GM12878 (cell line): ENCODE data around the gene MRPL18. TPM values are rescaled to one million over a fixed set of nuclear protein-coding genes. Genes with fewer than 3 reads are reported as not detected.

Experiments used
- ATAC-seq: fragments of 200-7000 bp; cut with Tn5 transposase; 3 replicates; pipeline ENCODE4 v1.9.1; 2020; ENCODE audit warnings: mild to moderate bottlenecking, moderate library complexity
- BruUV-seq: library from RNA; stranded (reverse); fragments of 400-500 nt; replicated peaks from 2 replicates; lab custom pipeline; 2021; lab: Mats Ljungman, UMichigan
- CTCF ChIA-PET: fragments of 300-600 bp; sonication (Branson Sonifier 250); formaldehyde crosslinking; extraction: SDS; loops from one replicate; lab custom pipeline; 2021; ENCODE audit warnings: inconsistent platforms; lab: Yijun Ruan, JAX
- POLR2A ChIA-PET: fragments of 350-600 bp; formaldehyde crosslinking; extraction: SDS; loops from one replicate; lab custom pipeline; 2021; ENCODE audit warnings: inconsistent platforms; lab: Charles Lee
- RAD21 ChIA-PET: fragments of 300-600 bp; sonication (Branson Sonifier 250); formaldehyde crosslinking; loops from one replicate; lab custom pipeline; 2023; ENCODE audit warnings: antibody characterized with exemption; ENCODE audit not compliant: unreplicated experiment; lab: Charles Lee
- SMC1A ChIA-PET: fragments of 300-600 bp; sonication (Branson Sonifier 250); formaldehyde crosslinking; loops from one replicate; lab custom pipeline; 2023; ENCODE audit not compliant: unreplicated experiment, uncharacterized antibody; lab: Charles Lee
- DNase-seq: peaks from one replicate; pipeline ENCODE4 v3.0.0-alpha.2; 2011; ENCODE audit warnings: low read depth, low spot score
- FAIRE-seq: peaks from 3 replicates; lab custom pipeline; 2011; peaks lifted over from hg19 to GRCh38; lab: Jason Lieb, UNC
- H2AFZ ChIP-seq: 2 replicates; pipeline ENCODE4 v1.6.0; 2011; ENCODE audit warnings: low read depth, low read length, control low read depth; ENCODE audit not compliant: control insufficient read depth
- H3K27ac ChIP-seq: 2 replicates; pipeline ENCODE4 v1.5.1; 2011; ENCODE audit warnings: control low read depth; ENCODE audit not compliant: control insufficient read depth, insufficient read depth
- H3K27me3 ChIP-seq, 2 experiments: replicated peaks in 1 of 2; 2 replicates each; pipeline versions ENCODE4 v1.6.0 to v1.6.1; 2011; ENCODE audit warnings: low read length in 1 of 2; ENCODE audit not compliant: control insufficient read depth in 2 of 2, insufficient read depth in 2 of 2
- H3K36me3 ChIP-seq, 2 experiments: 2 replicates each; pipeline ENCODE4 v1.5.1; 2011; ENCODE audit warnings: low read length in 1 of 2; ENCODE audit not compliant: control insufficient read depth in 2 of 2, insufficient read depth in 2 of 2
- H3K4me1 ChIP-seq: 2 replicates; pipeline ENCODE4 v1.6.1; 2011; ENCODE audit warnings: mild to moderate bottlenecking, low read length, moderate library complexity, mixed read lengths; ENCODE audit not compliant: control insufficient read depth, insufficient read depth
- H3K4me2 ChIP-seq: 2 replicates; pipeline ENCODE4 v1.6.0; 2011; ENCODE audit warnings: control low read depth; ENCODE audit not compliant: control insufficient read depth, insufficient read depth
- H3K4me3 ChIP-seq: fragments of 200-600 bp; sonication (generic); 2 replicates; pipeline ENCODE4 v1.5.1; 2016
- H3K79me2 ChIP-seq: 2 replicates; pipeline ENCODE4 v1.6.0; 2011; ENCODE audit warnings: low read length; ENCODE audit not compliant: control insufficient read depth, insufficient read depth
- H3K9ac ChIP-seq: 2 replicates; pipeline ENCODE4 v1.8.0; 2011; ENCODE audit warnings: low read length, control low read depth, mixed read lengths; ENCODE audit not compliant: control insufficient read depth, insufficient read depth
- H3K9me3 ChIP-seq: replicated peaks from 3 replicates; pipeline ENCODE4 v1.5.1; 2011; ENCODE audit warnings: mild to moderate bottlenecking, low read length; ENCODE audit not compliant: control insufficient read depth, insufficient read depth
- H4K20me1 ChIP-seq: 2 replicates; pipeline ENCODE4 v1.6.0; 2011; ENCODE audit not compliant: control insufficient read depth, insufficient read depth
- IKZF1 ChIP-seq: fragments of 450-650 bp; conservative IDR thresholded peaks from 2 replicates; pipeline ENCODE4 v1.6.1; 2017; ENCODE audit warnings: antibody characterized with exemption, mild to moderate bottlenecking
- MYC ChIP-seq: IDR thresholded peaks from 2 replicates; pipeline ENCODE4 v1.6.1; 2011; ENCODE audit warnings: mild to moderate bottlenecking, low read length, moderate library complexity, inconsistent platforms; ENCODE audit not compliant: insufficient read depth, insufficient replicate concordance, insufficient read length, severe bottlenecking
- NR2F1 ChIP-seq: fragments of 450-650 bp; conservative IDR thresholded peaks from 2 replicates; pipeline ENCODE4 v1.6.1; 2017; ENCODE audit warnings: mild to moderate bottlenecking
- POU2F2 ChIP-seq: IDR thresholded peaks from 3 replicates; pipeline ENCODE4 v1.6.1; 2011; ENCODE audit warnings: low read depth, mild to moderate bottlenecking, low read length, borderline replicate concordance
- YBX1 ChIP-seq: fragments of 450-650 bp; IDR thresholded peaks from 2 replicates; pipeline ENCODE4 v1.6.1; 2016; ENCODE audit warnings: antibody characterized with exemption
- WGBS: methylation state at CpG from one replicate; pipeline ENCODE4 v1.1.6; 2016; ENCODE audit warnings: low lambda C conversion rate; ENCODE audit not compliant: insufficient replicate concordance, insufficient coverage; ENCODE audit errors: missing lambda C conversion rate; 5-methylcytosine and 5-hydroxymethylcytosine counted together
- in situ Hi-C: fragments of 300-500 bp; cut with MboI; formaldehyde crosslinking; loops from 9 replicates; pipeline ENCODE4 v1.14.3; 2018; ENCODE audit warnings: mixed read lengths
- intact Hi-C: fragments of 100-400 bp; cut with micrococcal nuclease; formaldehyde crosslinking; loops from one replicate; pipeline ENCODE4 v1.14.2; 2022; ENCODE audit not compliant: unreplicated experiment
- polyA plus RNA-seq, 11 experiments: library from polyadenylated mRNA; depleted of rRNA in 4 of 11; unstranded in 6 of 11; stranded (reverse) in 5 of 11; fragments of >200 nt; fragmentation: Nextera tagmentation in 4 of 11; fragmentation: Illumina TruSeq in 1 of 11; extraction: Ambion mirVana in 4 of 11; extraction: Trizol in 1 of 11; gene quantifications; 1 replicate in 1 of 11; 2 replicates in 10 of 11; pipeline versions ENCODE4 v1.2.1 to v1.2.3, GENCODE V29; 2011 to 2016; ENCODE audit warnings: inconsistent platforms in 2 of 11, missing spikeins in 2 of 11, low read depth in 1 of 11
- total RNA-seq, 4 experiments: library from RNA; depleted of rRNA in 3 of 4; stranded (reverse); fragments of >200 nt in 3 of 4; fragmentation: Illumina TruSeq in 1 of 4; extraction: Trizol in 1 of 4; gene quantifications; 2 replicates each; pipeline versions ENCODE4 v1.2.1 to v1.2.3, GENCODE V29; 2013 to 2021
- TF ChIP-seq, protein P1 (sequence below), 3 experiments: IDR thresholded peaks in 2 of 3; conservative IDR thresholded peaks in 1 of 3; 2 replicates each; pipeline ENCODE4 v1.5.1; 2011; ENCODE audit warnings: low read depth in 3 of 3, low read length in 3 of 3, mild to moderate bottlenecking in 3 of 3, control low read depth in 2 of 3, moderate library complexity in 2 of 3, inconsistent platforms in 1 of 3, mixed read lengths in 1 of 3; ENCODE audit not compliant: control insufficient read depth in 2 of 3, insufficient read depth in 1 of 3; ENCODE audit errors: extremely low read depth in 1 of 3

Gene MRPL18
- total and polyA plus RNA-seq, 10 of the 15 experiments (the other 5 are each of a cell fraction or from before 2014, with no cell fraction given), result 68.5 to 203 (median 116) TPM

DNA sequence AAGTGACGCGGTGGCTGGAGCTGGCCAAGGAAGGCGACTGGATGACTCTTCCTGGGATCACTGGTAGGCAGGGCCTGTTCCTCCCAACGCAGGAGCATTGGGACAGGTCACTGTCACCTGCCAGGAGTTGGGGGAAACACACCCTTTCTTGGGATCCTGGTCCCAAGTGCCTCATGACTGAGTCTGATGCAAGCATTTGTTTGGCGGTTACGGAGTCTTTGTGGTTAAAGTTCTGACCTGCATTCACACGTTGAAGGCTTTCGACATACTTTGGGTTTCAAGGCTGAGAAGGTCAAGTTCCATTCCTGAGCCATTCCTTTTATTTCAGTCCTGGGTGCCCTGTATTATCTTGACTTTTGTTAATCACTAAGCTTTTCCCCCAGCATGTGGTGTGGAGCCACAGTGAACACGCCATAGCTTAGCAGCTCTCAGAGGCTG is 15.8 kb downstream of the MRPL18 start (continued):
- TF ChIP-seq, protein P1, sequence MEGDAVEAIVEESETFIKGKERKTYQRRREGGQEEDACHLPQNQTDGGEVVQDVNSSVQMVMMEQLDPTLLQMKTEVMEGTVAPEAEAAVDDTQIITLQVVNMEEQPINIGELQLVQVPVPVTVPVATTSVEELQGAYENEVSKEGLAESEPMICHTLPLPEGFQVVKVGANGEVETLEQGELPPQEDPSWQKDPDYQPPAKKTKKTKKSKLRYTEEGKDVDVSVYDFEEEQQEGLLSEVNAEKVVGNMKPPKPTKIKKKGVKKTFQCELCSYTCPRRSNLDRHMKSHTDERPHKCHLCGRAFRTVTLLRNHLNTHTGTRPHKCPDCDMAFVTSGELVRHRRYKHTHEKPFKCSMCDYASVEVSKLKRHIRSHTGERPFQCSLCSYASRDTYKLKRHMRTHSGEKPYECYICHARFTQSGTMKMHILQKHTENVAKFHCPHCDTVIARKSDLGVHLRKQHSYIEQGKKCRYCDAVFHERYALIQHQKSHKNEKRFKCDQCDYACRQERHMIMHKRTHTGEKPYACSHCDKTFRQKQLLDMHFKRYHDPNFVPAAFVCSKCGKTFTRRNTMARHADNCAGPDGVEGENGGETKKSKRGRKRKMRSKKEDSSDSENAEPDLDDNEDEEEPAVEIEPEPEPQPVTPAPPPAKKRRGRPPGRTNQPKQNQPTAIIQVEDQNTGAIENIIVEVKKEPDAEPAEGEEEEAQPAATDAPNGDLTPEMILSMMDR (IDR thresholded peaks at IDR 0.05 in 2 of 3, conservative IDR thresholded peaks at IDR 0.05 in 1 of 3; ENCODE audit: control insufficient read depth in 2 of 3, extremely low read depth in 1 of 3, insufficient read depth in 1 of 3, low read depth in 3 of 3, low read length in 3 of 3), result no peak
- TF ChIP-seq YBX1 (no peak), POU2F2 (no peak), MYC (no peak)

DNA sequence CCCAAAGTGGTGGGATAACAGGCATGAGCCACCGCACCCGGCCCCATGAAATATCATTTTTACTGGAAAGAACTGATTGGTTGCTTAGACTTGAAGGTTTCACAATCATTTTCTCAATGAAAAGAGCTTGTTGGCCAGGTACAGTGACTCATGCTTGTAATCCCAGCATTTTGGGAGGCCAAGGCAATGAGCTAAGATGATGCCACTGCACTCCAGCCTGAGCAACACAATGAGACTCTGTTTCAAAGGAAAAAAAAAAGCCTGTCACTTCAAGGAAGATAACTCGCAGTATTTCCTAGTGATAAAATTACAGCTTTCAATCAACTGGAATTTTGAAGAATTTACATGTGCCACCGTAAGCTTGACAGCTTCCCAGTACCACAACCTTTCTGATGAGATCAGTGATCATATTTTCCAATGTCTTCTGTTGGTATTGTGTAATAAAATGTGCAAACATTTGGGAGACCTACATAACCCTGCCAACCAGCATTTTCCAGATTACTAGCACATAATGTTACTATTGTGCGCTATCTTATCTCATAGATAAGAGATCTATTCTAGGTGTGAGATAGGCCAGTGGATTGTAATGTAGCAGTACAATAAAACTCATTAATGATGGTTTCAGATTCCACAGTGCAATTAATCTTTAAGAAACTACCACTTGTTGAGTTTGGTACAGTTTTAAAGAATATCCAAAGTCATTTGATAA is 17.0 kb downstream of the MRPL18 start:
- FAIRE-seq (no peak), DNase-seq (no peak), ATAC-seq (no peak)
- Histone ChIP-seq H3K4me1 (no peaks in the 10 kb centered on the region), H3K9ac (no peak overlapping the region), H2AFZ (no peak overlapping the region), H3K36me3 (no peaks in the 10 kb centered on the region), H3K4me2 (no peak overlapping the region), H3K79me2 (no peaks in the 10 kb centered on the region), H4K20me1 (no peaks in the 10 kb centered on the region)
- ChIA-PET CTCF (interaction anchor here (1.0 to 1.6 kb wide), 3 partner anchors 15 to 17 kb away, joined by 3 to 5 read pairs (median 5); partner anchors contain the start of genes MRPL18 and TCP1), SMC1A (interaction anchor here (0.6 to 2.7 kb wide), 2 partner anchors 17 to 119 kb away, joined by 3 to 11 read pairs; partner anchors contain the start of gene MRPL18), POLR2A (no interaction called here), RAD21 (no interaction called here)
- 94% methylated on average over 5 of the region's 5 CpGs for WGBS
- intact Hi-C loops, result no loop called here
- TF ChIP-seq IKZF1, result no peak
- TF ChIP-seq NR2F1, result no peak
- TF ChIP-seq, all 136 proteins: peak for 0
- BruUV-seq, result no TSS peak
- Histone ChIP-seq H3K4me3 (no peak overlapping the region), H3K27ac (no peak overlapping the region), H3K27me3 (no peaks in the 10 kb centered on the region), H3K9me3 (no peaks in the 10 kb centered on the region)
- in situ Hi-C loops, result no loop called here
